HG03060 (cell line): ENCODE results near the gene SPDYE16.
"Not testable (repeated sequence)": the region's sequence is repeated elsewhere in the genome, so short reads cannot be mapped to it uniquely, and the experiment has no call there.

Experiments used
- ATAC-seq: cut with Tn5 transposase; IDR thresholded peaks from one replicate; pipeline ENCODE4 v1.9.1; 2021; ENCODE audit warnings: low read depth, moderate number of reproducible peaks; ENCODE audit not compliant: unreplicated experiment

SPDYE16 gene

GRCh38 chr7:76505168-76506080 is 37.7 kb downstream of the SPDYE16 start:
- ATAC-seq, result no peak

GRCh38 chr7:76504351-76505167 is 38.5 kb downstream of the SPDYE16 start:
- ATAC-seq, result not testable (repeated sequence)

- not testable (repeated sequence) for ATAC-seq
These were observed 39.9 kb downstream of the SPDYE16 start for GRCh38 chr7:76503244-76503643.

- ATAC-seq, result not testable (repeated sequence)
These were observed 40.3 kb downstream of the SPDYE16 start for GRCh38 chr7:76502836-76503235.

- ATAC-seq, result not testable (repeated sequence)
These were observed 40.9 kb downstream of the SPDYE16 start for GRCh38 chr7:76502224-76502623.

- ATAC-seq, result not testable (repeated sequence)
These were observed 43.2 kb downstream of the SPDYE16 start for GRCh38 chr7:76499924-76500241.

GRCh38 chr7:76499201-76499923 is 43.7 kb downstream of the SPDYE16 start:
- ATAC-seq, result not testable (repeated sequence)

GRCh38 chr7:76498583-76499200 is 44.4 kb downstream of the SPDYE16 start:
- not testable (repeated sequence) for ATAC-seq

- not testable (repeated sequence) for ATAC-seq
These were observed 45.0 kb downstream of the SPDYE16 start for GRCh38 chr7:76497918-76498582.

- not testable (repeated sequence) for ATAC-seq
These were observed 47.4 kb downstream of the SPDYE16 start for GRCh38 chr7:76495717-76496116.

- not testable (repeated sequence) for ATAC-seq
These were observed 51.0 kb downstream of the SPDYE16 start for GRCh38 chr7:76492139-76492538.

GRCh38 chr7:76487969-76488368 is 55.1 kb downstream of the SPDYE16 start:
- ATAC-seq, result not testable (repeated sequence)

GRCh38 chr7:76486618-76487017 is 56.5 kb downstream of the SPDYE16 start:
- peak; percentile 98 for ATAC-seq

- ATAC-seq, result not testable (repeated sequence)
These were observed 57.1 kb downstream of the SPDYE16 start for GRCh38 chr7:76485822-76486610.

GRCh38 chr7:76484456-76484855 is 58.6 kb downstream of the SPDYE16 start:
- ATAC-seq, result not testable (repeated sequence)

- not testable (repeated sequence) for ATAC-seq
These were observed 60.0 kb downstream of the SPDYE16 start for GRCh38 chr7:76483081-76483480.

- ATAC-seq, result not testable (repeated sequence)
These were observed 60.4 kb downstream of the SPDYE16 start for GRCh38 chr7:76482660-76483059.
